ENCODE measurements around the gene RAB10. TPM values are rescaled to one million over a fixed set of nuclear protein-coding genes. Genes with fewer than 3 reads are reported as not detected.

Gene RAB10
- total and polyA plus RNA-seq, 9 of the 15 experiments (the other 6 are each of a cell fraction or from before 2014, with no cell fraction given), result 25.1 to 214 (median 157) TPM

DNA sequence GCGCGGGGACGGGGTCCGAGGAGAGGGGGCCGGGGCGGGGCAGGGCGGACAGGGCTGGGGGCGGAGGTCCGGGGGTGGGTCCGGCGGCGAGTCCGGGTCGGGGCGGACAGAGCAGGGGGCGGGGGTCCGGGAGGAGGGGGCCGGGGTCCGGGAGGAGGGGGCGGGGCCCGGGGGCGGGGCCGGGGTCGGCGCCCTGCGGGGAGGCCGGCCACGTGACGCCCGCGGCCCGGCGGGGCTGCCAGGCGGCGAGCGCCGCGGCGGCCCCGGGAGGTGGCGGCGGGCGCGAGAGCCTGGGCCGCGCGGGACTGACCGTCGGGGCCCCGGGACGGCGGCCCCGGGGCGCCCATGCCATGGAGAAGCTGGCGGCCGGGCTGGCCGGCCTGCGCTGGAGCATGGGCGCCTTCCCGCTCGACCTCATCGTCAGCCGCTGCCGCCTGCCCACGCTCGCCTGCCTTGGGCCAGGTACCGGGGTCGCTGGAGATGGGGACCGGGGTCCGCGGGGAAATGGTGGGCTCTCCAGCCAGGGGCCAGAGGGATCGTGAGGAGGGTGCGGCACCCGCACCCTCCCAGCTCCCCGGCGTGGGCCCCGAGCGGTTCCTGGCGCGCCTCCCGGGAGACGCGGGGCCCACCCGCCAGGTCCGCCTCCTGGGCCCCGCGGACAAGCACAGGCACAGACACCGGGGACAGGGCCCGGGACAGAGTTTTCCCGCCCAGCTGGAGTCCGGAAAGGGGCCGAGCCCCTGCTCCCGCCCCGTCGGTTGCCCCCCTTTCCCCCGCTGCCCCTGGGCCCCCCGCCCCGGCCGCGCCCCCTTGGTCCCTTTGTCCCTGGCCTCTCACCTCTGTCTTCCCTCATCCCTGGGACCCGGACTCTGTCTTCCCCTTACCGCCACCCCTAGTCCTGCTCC lies 139.2 kb downstream of the RAB10 start, which contains the start of gene GAREM2 (continued):
- TF ChIP-seq NFIC (IDR thresholded peaks at IDR 0.05) (peak; percentile 33; the same call in 1 of the 2 replicates), CBX1 (IDR thresholded peaks at IDR 0.05; ENCODE audit: low read depth) (no peak)

DNA sequence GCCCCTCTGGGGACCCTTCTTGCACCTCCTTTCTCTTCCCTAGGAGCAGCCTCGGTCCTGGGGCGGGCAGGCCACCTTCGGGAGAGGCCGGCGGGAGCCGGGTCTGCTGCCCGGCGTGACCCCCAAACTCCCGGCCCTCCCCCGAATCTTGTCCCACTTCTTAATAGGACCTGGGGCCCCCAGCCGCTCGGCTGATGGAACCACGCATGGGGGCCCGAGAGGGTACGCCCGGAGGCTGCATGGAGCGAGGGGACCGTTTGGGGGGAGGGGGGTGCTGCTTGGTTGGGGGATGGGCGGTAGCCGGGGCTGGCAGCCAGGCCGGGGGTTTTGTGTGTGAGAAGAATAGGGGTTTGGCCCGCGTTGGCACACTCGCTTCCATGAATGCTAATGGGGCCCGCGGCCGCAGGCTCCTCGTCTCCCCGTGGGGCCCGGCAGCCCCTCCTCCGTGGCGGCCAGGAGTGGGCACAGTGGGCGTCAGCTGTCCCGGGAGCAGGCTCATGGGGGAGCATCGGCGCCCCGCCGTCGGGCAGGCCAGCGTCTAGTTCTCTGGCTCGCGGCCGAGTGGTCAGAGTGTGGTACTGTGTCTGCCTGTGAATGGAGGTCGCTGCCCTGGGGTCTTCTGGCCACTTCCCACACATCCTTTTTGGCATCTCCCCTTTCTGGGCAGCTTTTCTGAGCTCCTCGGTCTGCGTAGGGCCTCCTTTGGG lies 140.0 kb downstream of the RAB10 start:
- ATAC-seq (no peak), DNase-seq (ENCODE audit: extremely low read depth in 1 of 4, low spot score in 3 of 4) (peak in 2 of 4 experiments; percentile 4 to 18), FAIRE-seq (no peak)
- POLR2A ChIA-PET, result interaction anchor here (0.6 kb wide), 1 partner anchor 140 kb away, joined by 5 read pairs; no protein-coding TSS in a partner anchor
- TF ChIP-seq, protein P1, sequence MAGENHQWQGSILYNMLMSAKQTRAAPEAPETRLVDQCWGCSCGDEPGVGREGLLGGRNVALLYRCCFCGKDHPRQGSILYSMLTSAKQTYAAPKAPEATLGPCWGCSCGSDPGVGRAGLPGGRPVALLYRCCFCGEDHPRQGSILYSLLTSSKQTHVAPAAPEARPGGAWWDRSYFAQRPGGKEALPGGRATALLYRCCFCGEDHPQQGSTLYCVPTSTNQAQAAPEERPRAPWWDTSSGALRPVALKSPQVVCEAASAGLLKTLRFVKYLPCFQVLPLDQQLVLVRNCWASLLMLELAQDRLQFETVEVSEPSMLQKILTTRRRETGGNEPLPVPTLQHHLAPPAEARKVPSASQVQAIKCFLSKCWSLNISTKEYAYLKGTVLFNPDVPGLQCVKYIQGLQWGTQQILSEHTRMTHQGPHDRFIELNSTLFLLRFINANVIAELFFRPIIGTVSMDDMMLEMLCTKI (IDR thresholded peaks at IDR 0.05; ENCODE audit: partially characterized antibody), result no peak
- TF ChIP-seq HMGN3 (IDR thresholded peaks at IDR 0.05; ENCODE audit: borderline replicate concordance, extremely low read depth, insufficient read length, low read depth, low read length), result peak; percentile 19
- H4K20me1 ChIP-seq (replicated peaks; ENCODE audit: control insufficient read depth, insufficient read depth, low read length), result no peaks in the 10 kb centered on the region
- in situ Hi-C loops (cut with MboI), result no loop called here
- WGBS (ENCODE audit: insufficient coverage, low coverage, missing lambda C conversion rate), result 79% methylated on average over 34 of the region's 46 CpGs
- H3K4me1 ChIP-seq (replicated peaks in 1 of 2; ENCODE audit: control insufficient read depth in 2 of 2, insufficient read depth in 2 of 2, low read length in 2 of 2), result peaks cover 0 to 48% of the 10 kb centered on the region in 2 experiments; a peak in 2 of 5 replicates
- no peak overlapping the region for H2AFZ ChIP-seq (ENCODE audit: low read depth, low read length)
- CTCF ChIA-PET (ENCODE audit: low intra/inter-chr PET ratio), result no interaction called here
- no peaks in the 10 kb centered on the region for H3K79me2 ChIP-seq (ENCODE audit: control insufficient read depth, insufficient read depth, low read length)
- H3K4me2 ChIP-seq (ENCODE audit: insufficient read depth, low read length), result no peak overlapping the region
- no peak overlapping the region for H3K27ac ChIP-seq (ENCODE audit: extremely low read depth, low read depth, low read length)
- peak overlapping the region in 1 of 2 experiments; percentile 92; a peak in 1 of 4 replicates for H3K9ac ChIP-seq (ENCODE audit: insufficient read depth in 1 of 2, low read depth in 2 of 2, low read length in 2 of 2)
- H3K27me3 ChIP-seq (ENCODE audit: control insufficient read depth in 2 of 2, insufficient read depth in 2 of 2, low read length in 2 of 2), result no peaks in the 10 kb centered on the region
- BruUV-seq (replicated peaks), result TSS peak; percentile 61
- intact Hi-C loops (cut with micrococcal nuclease), result loop anchor here (5.0 kb wide), 1 partner anchor 293 kb away; no protein-coding TSS in a partner anchor
- no peaks in the 10 kb centered on the region for H3K36me3 ChIP-seq (ENCODE audit: control insufficient read depth, insufficient read depth, low read length)
- H3K9me1 ChIP-seq (ENCODE audit: control insufficient read depth, insufficient read depth, low read length), result no peaks in the 10 kb centered on the region
- H3K9me3 ChIP-seq (replicated peaks; ENCODE audit: control insufficient read depth, insufficient read depth, low read depth, low read length), result no peaks in the 10 kb centered on the region
- peak overlapping the region; percentile 47 for H3K4me3 ChIP-seq
